Ishikawa (cell line): ENCODE measurements around the gene TMEM108.

Experiments used
- CEBPB ChIP-seq: IDR thresholded peaks from 2 replicates; pipeline ENCODE4 v1.6.1; 2012
- CREB1 ChIP-seq: IDR thresholded peaks from 2 replicates; pipeline ENCODE4 v1.6.1; 2012; ENCODE audit warnings: low read depth
- EGR1 ChIP-seq: IDR thresholded peaks from 2 replicates; pipeline ENCODE4 v1.6.1; 2012
- EP300 ChIP-seq: IDR thresholded peaks from 2 replicates; pipeline ENCODE4 v1.6.1; 2012; ENCODE audit warnings: borderline replicate concordance
- RAD21 ChIP-seq: IDR thresholded peaks from 2 replicates; pipeline ENCODE4 v1.6.1; 2012; ENCODE audit warnings: low read depth
- TAF1 ChIP-seq: IDR thresholded peaks from 2 replicates; pipeline ENCODE4 v1.6.1; 2012; ENCODE audit warnings: low read depth, mild to moderate bottlenecking
- TEAD4 ChIP-seq: IDR thresholded peaks from 2 replicates; pipeline ENCODE4 v1.6.1; 2012
- TF ChIP-seq, protein P1 (sequence below): IDR thresholded peaks from 2 replicates; pipeline ENCODE4 v1.6.1; 2012
- TF ChIP-seq, protein P2 (sequence below): IDR thresholded peaks from 2 replicates; pipeline ENCODE4 v1.6.1; 2012; ENCODE audit warnings: low read depth, mild to moderate bottlenecking

DNA sequence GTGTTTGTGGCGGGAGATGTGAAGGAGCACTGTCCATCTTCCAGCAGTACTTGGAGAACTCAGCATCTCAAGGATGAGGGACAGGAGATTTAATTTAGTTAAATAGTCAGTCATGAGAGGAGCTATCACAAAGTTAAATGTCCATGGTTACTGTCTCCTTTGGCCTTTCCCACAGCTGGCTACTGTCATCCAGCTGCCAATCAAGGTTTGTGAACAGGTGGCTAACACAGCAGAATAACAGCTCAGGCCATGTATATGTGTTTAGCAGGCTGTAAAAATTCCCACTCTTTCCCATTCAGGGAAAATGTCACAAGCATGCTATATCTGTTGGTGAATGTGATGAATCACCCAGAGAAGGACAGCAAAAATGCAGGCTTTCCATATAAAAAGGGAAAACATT lies 120.5 kb downstream of the TMEM108 start:
- TF ChIP-seq TAF1 = no peak
- no peak for TF ChIP-seq RAD21
- no peak for TF ChIP-seq EGR1
- TF ChIP-seq TEAD4 = no peak
- TF ChIP-seq EP300 = no peak
- TF ChIP-seq, protein P1, sequence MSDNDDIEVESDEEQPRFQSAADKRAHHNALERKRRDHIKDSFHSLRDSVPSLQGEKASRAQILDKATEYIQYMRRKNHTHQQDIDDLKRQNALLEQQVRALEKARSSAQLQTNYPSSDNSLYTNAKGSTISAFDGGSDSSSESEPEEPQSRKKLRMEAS = no peak
- no peak for TF ChIP-seq CEBPB
- TF ChIP-seq CREB1 = no peak
- TF ChIP-seq, protein P2, sequence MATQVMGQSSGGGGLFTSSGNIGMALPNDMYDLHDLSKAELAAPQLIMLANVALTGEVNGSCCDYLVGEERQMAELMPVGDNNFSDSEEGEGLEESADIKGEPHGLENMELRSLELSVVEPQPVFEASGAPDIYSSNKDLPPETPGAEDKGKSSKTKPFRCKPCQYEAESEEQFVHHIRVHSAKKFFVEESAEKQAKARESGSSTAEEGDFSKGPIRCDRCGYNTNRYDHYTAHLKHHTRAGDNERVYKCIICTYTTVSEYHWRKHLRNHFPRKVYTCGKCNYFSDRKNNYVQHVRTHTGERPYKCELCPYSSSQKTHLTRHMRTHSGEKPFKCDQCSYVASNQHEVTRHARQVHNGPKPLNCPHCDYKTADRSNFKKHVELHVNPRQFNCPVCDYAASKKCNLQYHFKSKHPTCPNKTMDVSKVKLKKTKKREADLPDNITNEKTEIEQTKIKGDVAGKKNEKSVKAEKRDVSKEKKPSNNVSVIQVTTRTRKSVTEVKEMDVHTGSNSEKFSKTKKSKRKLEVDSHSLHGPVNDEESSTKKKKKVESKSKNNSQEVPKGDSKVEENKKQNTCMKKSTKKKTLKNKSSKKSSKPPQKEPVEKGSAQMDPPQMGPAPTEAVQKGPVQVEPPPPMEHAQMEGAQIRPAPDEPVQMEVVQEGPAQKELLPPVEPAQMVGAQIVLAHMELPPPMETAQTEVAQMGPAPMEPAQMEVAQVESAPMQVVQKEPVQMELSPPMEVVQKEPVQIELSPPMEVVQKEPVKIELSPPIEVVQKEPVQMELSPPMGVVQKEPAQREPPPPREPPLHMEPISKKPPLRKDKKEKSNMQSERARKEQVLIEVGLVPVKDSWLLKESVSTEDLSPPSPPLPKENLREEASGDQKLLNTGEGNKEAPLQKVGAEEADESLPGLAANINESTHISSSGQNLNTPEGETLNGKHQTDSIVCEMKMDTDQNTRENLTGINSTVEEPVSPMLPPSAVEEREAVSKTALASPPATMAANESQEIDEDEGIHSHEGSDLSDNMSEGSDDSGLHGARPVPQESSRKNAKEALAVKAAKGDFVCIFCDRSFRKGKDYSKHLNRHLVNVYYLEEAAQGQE = no peak
